GM12801 (cell line): Measurements from ENCODE around the gene RPL36AL.

ENCODE experiments used
- CTCF ChIP-seq: IDR thresholded peaks from one replicate; pipeline ENCODE4 v1.5.1; 2011; ENCODE audit warnings: control low read depth; ENCODE audit not compliant: insufficient read length; ENCODE audit errors: extremely low read depth

RPL36AL gene

DNA sequence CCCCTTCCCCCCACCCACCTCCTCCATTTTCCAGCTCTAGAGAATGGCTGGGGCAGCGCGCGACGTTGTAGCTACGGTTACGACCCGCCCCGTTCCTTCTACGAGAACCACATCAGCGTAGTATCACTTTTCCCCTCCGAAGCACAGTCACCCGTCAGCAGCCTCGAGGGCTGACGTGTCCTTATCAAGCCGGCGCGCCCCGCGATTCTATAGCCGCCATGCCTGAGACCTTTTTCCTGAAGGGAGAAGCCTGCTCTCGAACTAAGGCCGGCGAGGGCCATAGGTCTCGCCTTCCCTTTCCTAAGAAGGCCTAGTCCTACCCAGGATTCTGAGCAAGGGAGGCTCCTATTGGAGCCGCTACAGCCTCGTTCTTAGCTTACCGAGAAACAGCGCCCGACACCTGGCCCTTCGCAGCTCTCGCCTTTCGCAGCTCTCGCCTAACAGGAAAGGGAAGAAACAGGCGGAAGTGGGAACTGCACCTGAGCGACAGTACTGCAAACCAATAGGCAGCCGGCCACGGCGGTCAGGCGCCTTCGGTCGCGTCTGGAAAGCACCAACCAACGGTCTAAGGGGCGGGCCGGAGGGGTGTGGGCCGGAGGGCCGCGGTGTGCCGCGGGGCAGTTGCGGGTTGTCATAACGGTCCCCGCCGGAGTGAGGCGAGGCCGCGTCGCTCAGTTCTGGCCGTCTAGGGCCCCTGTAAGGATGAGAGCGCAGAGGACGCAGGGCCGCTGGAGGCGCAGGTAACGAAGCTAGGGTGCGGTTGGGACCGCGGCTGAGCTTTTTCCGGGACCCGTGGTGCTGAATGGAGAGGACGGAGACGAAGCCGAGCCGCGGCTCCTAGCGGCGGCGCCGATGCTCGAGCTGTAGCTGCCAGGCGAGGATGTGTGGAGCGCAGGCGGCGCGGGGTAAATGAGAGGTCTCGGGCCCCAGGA is at the start of gene RPL36AL, which contains the start of gene MGAT2:
Gene RPL36AL, minus strand, starts transcription at position 445 of the 932 bp plus-strand sequence. CDS start 1,522 bp downstream, outside the sequence.
Gene MGAT2, plus strand, starts transcription at position 618 of the 932 bp plus-strand sequence. CDS start 470 bp downstream, outside the sequence.
- TF ChIP-seq CTCF = no peak

- TF ChIP-seq CTCF = no peak
Measured at GRCh38 chr14:49659526-49660455, 39.4 kb upstream of the RPL36AL start.

DNA sequence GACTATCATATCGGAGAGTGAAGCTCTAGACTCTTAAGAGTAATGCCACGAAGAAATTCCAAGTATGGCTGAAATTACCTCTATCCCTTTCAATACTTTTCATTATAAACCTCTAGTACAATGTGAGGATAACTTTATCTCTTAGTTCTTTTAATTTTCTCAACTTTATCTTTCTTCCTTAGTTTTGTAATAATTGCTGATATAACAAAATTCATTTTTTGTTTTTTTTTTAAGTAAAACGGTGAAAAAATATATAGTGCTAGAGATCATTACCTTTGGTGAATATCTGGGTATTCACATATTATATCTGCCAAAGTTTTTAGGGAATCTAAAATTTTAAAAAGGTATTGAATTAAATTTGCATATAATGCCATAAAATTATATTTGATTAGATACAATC is 34.1 kb upstream of the RPL36AL start:
- TF ChIP-seq CTCF = no peak

- no peak for TF ChIP-seq CTCF
Measured at GRCh38 chr14:49653508-49653907, 33.1 kb upstream of the RPL36AL start.

DNA sequence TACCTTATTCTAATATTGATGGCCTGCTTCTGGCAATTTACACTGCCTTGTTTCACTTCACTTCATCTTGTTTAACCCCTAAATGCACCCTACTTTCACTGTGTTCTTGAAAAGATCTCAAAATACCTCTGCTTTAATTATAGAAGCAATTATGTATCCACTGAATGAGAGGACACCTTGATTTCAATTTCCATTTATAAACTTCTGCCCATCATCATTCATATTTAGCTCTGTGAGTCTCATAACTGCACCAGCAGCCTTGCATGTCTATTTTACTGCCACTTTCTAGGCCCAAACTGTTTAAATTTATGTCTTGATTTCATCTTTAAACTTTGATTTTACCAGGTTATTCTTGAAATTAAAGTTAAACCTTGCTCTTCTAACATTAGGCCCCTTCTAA is 21.7 kb upstream of the RPL36AL start:
- TF ChIP-seq CTCF = no peak

DNA sequence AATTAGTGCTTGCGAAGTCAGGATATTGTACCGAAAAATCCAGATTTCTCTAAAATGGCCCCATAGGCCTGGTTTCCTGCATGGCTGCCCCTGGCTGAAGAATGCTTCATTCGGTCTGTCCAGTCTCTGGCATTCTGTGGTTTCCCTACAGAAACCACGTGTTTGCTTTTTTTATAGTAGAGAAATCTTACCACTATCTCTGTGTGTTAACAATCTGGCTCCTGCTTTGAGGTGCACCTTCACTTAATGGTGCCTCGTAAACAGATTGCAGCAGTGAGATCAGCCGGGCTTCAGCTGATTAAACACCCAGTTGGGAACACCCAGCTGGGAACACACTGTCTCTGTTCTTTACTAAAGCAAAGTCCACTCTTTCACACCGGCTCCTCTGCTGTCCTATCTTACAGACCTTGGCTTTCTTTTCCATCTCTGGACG is 21.3 kb upstream of the RPL36AL start:
- no peak for TF ChIP-seq CTCF
